GM18505 (cell line): ENCODE data around the gene OR5H6.
A peak's percentile ranks its signal among the peaks of the same experiment; 100 is the strongest.
"Not testable (repeated sequence)": the region's sequence is repeated elsewhere in the genome, so short reads cannot be mapped to it uniquely, and the experiment has no call there.

Experiments used
- ATAC-seq: cut with Tn5 transposase; IDR thresholded peaks from one replicate; pipeline ENCODE4 v1.9.1; 2021; ENCODE audit not compliant: unreplicated experiment
- POLR2A ChIP-seq: IDR thresholded peaks from 4 replicates; pipeline ENCODE4 v1.6.1; 2011; ENCODE audit warnings: borderline replicate concordance; ENCODE audit not compliant: insufficient read depth, insufficient read length; ENCODE audit errors: extremely low read depth

OR5H6 gene

DNA sequence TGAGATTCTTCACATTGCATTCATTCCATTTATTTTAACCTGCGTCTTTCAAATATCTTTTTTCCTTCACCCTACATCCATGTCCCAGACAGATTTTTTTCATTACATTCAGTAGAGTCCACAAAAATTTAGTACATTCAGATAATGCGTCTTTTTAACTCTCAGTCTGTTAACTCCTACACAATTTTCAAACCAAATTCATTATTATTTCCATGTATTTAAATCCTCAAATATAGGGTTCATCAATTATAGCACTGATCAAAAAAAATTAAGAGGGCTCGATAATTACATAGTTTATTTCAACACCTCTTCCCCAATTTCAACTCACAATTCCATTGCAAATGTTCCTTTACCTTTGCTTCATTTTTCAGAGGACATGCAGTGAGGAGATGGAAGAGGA, at the start of gene OR5H6:
TSS of gene OR5H6 (plus strand) at position 301 of the 400 bp plus-strand sequence. CDS start at position 390, 89 bp downstream.
- no peak for ATAC-seq
- no peak for TF ChIP-seq POLR2A

DNA sequence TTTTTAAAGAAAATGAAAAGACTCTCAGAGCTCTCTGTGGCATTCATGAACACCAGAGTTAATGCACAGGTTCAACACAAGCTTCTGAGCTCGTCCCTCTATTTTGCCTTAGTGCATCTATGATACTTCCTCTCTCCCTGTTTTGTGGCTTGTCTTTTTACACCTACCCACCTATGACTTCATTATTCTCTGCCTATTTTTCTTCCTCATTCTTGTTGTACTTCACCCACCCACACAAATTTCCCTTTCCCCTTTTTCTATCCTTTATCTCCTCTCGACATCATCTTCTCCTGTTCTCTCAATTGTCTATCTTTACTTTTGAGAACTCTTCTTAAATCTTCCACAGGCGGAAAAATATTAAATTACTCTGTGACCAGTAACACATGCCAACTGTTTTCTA, 49.0 kb upstream of the OR5H6 start:
- no peak for TF ChIP-seq POLR2A

DNA sequence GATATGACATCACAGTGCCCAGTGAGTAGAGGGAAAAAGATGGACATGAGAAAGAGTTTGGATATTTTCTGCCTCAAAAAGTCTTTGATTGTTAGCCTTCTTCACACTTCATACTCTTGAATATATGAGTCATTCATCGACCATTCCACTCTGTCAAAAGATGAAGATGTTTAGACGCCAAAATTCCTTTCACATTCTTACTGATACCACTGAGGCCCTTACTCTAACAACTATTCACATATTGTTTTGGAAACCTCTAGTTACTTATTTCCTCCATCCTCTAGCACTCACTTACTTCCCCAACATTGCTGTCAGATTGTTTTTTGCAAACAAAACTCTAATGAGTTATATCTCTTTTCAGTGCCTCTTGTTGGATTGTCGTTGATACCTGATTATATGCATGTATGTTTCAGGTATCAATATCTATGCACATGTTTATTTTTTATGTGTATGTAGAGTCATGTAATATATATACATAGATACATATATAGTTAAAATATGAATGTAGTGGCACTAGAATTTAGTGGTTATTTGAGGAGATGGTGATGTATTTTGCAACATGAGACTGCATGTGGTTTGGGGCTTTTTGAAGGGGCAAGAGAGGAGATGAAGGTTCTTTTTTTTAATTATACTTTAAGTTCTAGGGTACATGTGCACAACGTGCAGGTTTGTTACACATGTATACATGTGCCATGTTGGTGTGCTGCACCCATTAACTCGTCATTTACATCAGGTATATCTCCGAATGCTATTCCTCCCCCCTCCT, 40.0 kb upstream of the OR5H6 start:
- no peak for TF ChIP-seq POLR2A
- no peak for ATAC-seq

More for the DNA sequence above, 49.0 kb upstream of the OR5H6 start:
- ATAC-seq, result no peak

DNA sequence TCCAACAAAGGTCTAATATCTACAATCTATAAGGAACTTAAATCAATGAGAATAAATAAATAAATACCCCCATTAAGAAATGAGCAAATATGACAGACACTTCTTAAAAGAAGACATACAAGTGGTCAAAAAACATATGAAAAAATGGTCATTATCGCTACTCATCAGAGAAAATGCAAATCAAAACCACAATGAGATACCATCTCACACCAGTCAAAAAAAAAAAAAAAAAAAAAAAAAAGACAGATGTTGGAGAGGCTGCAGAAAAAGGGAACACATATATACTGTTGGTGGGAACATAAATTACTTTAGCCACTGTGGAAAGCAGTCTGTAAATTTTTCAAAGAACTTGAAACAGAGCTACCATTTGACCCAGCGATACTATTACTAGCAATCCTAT, 31.6 kb upstream of the OR5H6 start:
- TF ChIP-seq POLR2A, result no peak
- ATAC-seq, result no peak

DNA sequence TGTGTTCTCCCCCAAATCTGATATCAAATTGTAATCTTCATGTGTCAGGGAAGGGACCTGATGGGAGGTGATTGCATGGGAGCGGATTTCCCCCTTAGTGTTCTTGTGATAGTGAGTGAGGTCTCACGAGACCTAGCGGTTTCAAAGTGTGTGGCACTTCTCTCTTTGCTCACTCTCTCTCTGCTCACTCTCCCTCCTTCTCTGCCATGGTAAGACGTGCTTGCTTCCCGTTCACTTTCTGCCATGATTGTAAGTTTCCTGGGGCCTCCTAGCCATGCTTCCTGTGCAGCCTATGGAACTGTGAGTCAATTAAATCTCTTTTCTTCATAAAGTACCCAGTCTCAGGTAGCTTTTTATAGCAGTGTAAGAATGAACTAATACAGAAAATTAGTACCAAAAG, 30.6 kb upstream of the OR5H6 start:
- no peak for TF ChIP-seq POLR2A
- peak; percentile 56 for ATAC-seq

DNA sequence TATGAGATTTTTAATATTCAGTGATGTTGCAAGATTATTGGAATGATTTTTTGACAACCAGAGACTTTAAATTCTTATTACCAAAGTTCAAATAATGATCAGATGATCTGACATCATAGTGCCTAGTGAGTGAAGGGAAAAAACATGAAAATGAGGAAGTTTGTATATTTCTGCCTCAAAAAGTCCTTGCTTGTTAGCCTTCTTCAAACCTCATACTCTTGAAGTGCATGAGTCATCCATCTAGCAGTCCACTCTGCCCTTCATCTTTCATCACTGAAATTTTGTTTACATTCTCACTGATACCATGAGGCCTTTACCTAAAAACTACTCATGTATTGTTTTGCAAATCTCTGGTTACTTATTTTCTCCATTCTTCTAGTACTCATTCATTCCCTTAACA, 23.9 kb upstream of the OR5H6 start:
- no peak for TF ChIP-seq POLR2A
- no peak for ATAC-seq

DNA sequence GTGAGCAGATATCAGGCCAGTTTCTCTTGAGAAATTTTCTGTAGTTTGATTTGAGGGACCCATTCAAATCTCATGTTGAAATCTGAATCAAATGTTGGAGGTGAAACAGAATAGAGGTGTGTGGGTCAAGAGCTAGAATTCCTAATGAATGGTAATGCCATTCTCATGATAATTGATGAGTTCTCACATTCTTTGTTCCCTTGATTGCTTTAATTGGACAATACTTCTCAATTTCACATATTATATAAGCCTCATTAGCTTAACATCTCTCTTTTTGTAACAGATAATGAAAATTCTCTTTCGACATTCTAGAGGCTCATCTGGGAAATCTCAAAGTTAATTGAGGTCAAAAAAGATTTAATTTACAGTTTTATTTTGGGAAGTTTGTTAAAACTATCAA, 21.9 kb upstream of the OR5H6 start:
- ATAC-seq, result no peak
- no peak for TF ChIP-seq POLR2A

DNA sequence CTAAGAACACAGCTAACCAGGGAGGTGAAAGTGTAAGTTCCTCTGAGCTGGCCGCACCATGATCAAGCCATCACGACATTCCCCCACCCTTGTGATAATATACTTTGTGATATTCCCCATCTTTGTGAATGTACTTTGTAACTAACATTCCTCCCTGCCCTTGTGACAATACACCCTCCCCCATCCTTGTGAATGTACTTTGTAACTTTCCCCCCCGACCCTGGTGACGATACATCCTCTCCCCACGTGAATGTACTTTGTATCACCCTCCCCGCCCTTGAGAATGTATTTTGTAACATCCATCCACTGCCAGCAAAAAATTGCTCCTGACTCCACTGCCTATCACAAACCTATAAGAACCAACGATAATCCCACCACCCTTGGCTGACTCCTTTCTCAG, 20.2 kb upstream of the OR5H6 start:
- no peak for TF ChIP-seq POLR2A
- no peak for ATAC-seq

DNA sequence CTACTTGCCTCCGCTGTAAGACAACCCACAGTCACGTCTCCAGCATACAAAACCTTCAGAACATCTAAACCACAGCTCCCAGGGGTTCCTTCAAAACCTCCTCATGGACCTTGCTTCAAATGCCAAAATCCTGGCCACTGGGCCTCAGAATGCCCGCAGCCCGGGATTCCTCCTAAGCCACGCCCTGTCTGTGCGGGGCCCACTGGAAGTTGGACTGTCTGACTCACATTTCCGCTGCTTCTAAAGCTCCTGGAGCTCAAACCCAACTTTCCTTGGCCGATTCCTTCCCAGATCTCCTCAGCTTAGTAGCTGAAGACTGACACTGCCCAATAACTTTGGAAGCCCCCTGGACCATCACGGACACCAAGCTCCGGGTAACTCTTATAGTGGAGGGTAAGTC, 17.9 kb upstream of the OR5H6 start:
- TF ChIP-seq POLR2A, result no peak
- ATAC-seq, result no peak

DNA sequence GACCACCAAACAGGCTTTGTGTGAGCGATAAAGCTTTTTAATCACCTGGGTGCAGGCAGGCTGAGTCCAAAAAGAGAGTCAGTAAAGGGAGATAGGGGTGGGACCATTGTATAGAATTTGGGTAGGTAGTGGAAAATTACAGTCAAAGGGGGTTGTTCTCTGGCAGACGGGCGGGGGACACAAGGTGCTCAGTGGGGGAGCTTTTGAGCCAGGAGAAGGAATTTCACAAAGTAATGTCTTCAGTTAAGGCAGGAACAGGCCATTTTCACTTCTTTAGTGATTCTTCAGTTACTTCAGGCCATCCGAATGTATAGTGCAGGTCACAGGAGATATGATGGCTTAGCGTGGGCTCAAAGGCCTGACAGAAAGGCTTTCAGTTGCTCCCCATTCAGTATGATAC, 8.0 kb upstream of the OR5H6 start:
- ATAC-seq, result not testable (repeated sequence)

DNA sequence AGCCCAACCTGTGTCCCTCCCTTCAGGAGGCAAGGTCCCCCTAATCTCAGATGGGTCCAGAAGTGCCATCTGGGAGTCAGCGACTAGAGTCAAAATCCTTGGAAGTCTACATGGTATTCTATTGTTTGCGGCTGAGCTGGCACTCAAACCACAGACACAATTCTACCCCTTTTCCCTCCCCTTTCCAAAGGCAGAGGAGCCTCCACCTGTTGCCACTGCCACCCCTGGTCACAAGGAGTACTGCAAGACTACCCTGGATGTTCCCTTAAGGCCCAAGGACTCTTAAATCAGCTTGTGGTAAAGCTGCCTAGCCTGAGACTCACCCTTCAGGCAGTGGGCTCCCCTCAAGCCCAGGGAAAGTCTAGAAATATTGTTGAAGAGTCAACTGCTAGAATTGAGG, 4.3 kb upstream of the OR5H6 start:
- ATAC-seq, result peak; percentile 68
- no peak for TF ChIP-seq POLR2A

DNA sequence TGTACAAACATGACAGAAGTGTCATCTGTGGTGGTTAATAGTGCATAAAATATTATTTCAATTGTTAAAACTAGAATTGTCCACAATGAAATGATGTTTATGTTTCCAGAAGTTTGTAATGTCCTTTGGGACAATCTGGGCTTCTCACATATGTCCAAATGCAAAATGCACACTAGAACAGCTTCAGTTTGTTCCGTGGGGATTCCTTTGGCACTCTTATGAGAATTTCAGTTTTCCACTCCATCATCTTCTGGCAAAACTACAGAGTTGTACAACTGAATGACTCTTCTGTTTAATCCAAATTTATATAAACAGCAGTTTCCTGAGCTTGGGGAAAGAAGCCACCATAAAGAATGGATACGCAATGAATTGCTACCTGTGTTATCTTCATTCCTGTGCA, 2.0 kb upstream of the OR5H6 start:
- no peak for TF ChIP-seq POLR2A
- ATAC-seq, result no peak

DNA sequence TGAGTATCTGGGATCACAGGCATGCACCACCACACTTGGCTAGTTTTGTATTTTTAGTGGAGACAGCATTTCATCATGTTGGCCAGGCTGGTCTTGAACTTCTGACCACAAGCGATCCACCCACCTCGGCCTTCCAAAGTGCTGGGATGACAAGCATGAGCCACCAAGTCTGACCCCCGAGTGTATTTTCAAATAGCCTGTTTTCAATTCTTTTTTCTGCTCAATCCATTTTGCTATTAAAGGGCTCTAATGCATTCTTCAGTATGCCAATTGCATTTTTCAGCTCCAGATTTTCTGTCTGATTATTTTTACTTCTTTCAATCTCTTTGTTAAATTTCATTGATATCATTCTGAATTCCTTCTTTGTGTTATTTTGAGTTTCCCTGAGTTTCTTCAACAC, 5.8 kb downstream of the OR5H6 start:
- TF ChIP-seq POLR2A, result no peak
- no peak for ATAC-seq

DNA sequence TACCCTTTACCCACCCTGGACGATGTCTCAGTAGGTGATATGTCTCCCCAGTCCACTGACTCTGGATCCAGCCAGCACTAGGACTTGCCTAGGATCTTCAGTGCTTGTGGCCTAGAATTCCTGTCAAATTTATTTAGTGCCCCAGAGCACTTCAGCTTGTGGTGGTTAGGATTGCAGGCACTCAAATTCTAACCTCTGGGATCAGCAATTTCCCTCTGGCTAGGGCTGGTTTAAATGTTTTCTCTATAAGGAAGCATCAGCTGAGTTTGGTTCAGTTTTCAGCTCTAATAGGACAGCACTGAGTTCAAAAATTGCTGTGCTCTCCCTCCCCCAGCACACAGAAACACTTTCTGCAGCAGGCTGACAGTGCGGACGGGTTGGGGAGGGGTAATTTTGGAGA, 8.1 kb downstream of the OR5H6 start:
- ATAC-seq, result no peak
- TF ChIP-seq POLR2A, result no peak

DNA sequence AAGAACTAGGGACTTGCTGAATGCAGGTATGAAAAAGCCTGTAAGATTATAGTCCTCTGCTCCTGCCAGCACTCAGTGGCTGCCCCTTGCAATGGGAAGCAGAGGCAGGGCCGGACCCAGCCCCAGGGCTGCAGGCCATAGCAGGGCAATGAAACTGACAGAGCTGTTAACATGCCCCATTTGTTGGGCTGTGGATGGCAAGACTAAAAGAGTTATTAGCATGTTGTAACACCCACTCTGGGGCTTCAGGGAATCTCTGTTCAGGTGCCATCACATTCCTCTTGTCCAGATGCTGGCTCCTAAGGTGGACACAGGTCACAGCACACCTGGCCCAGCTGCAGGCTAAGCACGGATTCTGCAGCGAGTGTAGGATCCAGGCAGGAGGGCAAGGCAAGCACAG, 10.9 kb downstream of the OR5H6 start:
- TF ChIP-seq POLR2A, result no peak
- ATAC-seq, result no peak
